ENCODE results near the gene ATG10.

The ATG10 gene

DNA sequence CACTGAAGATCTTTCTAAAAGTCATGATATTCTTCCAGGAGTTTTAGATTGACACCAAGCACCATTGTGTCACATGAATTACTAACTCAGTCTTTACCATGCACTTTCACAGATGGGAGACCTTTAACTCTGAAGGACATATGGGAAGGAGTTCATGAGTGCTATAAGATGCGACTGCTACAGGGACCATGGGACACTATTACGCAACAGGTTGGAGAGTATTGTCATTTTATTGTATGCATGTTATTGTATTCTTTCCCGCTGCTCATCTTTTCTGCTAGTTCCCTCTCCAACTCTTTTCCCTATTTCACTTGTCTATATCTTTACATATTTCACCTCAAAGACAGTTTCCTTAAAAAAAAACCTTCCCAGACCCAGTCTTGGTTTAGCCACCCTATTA lies 206.6 kb downstream of the ATG10 start:
- in situ Hi-C loops (cut with MboI; ENCODE audit: low pct_unique_long_range_greater_than_20kb, low sequenced_read_pairs): no loop called here
- DNase-seq: no peak

- no peak for DNase-seq
- in situ Hi-C loops (cut with MboI; ENCODE audit: low pct_unique_long_range_greater_than_20kb, low sequenced_read_pairs): no loop called here
Observed at GRCh38 chr5:82182662-82183061, 210.8 kb downstream of the ATG10 start.

- peak; percentile 16 for DNase-seq
- in situ Hi-C loops (cut with MboI; ENCODE audit: low pct_unique_long_range_greater_than_20kb, low sequenced_read_pairs): no loop called here
Observed at GRCh38 chr5:82183828-82184227, 212.0 kb downstream of the ATG10 start.

DNA sequence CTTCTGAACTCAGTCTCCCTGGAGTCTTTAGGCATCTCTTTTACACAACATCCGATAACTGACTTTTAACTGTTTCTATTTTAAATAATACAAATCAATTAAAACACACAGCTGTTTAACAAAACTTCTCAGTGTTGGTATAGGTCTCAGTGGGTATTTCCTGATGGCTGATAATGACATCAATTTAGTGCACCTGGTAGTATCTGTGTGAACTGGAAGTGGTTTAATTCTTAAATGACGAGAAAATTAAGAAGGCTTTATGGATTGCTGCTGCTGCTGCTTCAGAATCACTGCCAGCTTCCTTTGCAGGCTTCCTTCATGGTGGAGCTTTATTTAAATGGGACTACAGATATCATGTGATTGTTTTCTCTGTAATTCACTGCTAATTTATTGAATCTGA lies 214.0 kb downstream of the ATG10 start:
- no peak for DNase-seq
- in situ Hi-C loops (cut with MboI; ENCODE audit: low pct_unique_long_range_greater_than_20kb, low sequenced_read_pairs): no loop called here

GRCh38 chr5:82197550-82197949 lies 225.7 kb downstream of the ATG10 start:
- DNase-seq: no peak
- in situ Hi-C loops (cut with MboI; ENCODE audit: low pct_unique_long_range_greater_than_20kb, low sequenced_read_pairs): no loop called here

DNA sequence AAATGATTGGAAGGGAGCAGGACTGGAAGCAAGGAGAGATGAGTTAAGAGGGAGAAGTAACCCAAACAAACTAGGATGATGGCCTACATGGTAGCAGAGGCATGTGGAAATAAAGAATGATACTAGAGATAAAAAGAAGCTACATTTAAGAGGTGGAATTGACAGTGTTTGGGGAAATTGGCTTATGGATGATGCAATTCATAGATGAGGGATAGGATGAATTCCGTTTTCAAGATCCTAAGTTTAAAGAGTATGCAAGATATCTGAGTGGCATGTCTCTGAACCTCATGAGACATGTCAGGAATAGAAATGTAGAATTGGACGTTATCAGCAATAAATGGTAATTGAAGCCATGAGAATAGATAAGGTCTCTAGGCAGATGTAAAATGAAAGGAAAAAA lies 232.7 kb downstream of the ATG10 start:
- in situ Hi-C loops (cut with MboI; ENCODE audit: low pct_unique_long_range_greater_than_20kb, low sequenced_read_pairs): no loop called here
- no peak for DNase-seq

DNA sequence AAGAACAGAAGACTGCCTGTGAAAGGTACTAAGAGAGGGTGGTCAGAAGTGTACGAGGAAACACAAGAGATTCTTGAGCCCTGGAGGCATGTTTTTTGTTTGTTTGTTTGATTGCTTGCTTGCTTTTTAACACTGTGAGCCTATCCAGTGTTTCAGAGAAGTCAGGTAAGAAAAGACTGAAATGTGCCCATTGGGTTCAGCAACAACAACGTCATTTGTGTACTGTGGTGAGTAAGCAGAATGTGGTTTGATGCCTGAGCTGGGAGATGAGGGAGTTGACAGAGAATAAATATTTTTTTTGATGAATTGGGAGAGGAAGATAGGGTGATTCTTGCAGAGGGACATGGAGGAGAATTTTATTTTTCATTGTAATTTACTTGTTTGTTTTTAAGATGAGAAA lies 233.2 kb downstream of the ATG10 start:
- in situ Hi-C loops (cut with MboI; ENCODE audit: low pct_unique_long_range_greater_than_20kb, low sequenced_read_pairs): no loop called here
- DNase-seq: no peak

- no peak for DNase-seq
- in situ Hi-C loops (cut with MboI; ENCODE audit: low pct_unique_long_range_greater_than_20kb, low sequenced_read_pairs): no loop called here
Observed at GRCh38 chr5:82208371-82208770, 236.5 kb downstream of the ATG10 start.

DNA sequence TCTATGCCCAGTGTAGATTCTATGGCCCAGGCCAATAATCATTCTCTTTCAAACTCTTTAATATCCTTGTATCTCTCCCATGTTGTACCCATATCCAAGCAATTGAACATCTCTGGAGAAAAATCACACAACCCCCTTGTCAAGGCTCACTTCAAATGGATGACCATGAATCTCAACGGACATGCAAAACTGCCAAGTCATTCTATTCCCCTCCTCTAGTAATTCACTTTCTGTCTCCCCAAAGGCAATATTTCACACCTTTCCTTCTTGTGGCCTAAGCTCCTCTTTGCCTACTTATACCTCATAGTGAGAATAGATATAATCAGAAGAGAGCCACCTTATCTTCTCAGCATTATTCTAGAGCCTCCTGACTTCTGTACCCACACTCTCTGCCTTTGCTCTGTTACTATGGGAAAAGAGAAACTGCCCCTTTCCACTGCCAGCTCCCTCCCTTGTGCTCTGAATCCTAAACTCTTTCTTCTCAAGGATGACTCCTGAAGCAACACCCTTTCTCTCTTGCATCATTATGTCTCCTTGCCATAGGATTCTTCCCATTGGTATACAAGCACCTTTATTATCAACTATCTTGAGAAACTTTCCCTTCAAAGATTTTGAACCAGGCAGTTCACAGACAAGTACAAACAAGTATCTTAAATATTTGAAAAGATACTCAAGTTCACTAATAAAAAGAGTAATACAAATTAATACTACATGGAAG lies 240.2 kb downstream of the ATG10 start:
- DNase-seq: no peak
- in situ Hi-C loops (cut with MboI; ENCODE audit: low pct_unique_long_range_greater_than_20kb, low sequenced_read_pairs): no loop called here

- no peak for DNase-seq
- in situ Hi-C loops (cut with MboI; ENCODE audit: low pct_unique_long_range_greater_than_20kb, low sequenced_read_pairs): no loop called here
Observed at GRCh38 chr5:82217917-82218316, 246.1 kb downstream of the ATG10 start.

GRCh38 chr5:82218374-82219156 lies 246.7 kb downstream of the ATG10 start:
- in situ Hi-C loops (cut with MboI; ENCODE audit: low pct_unique_long_range_greater_than_20kb, low sequenced_read_pairs): no loop called here
- DNase-seq: no peak

- no peak for DNase-seq
- in situ Hi-C loops (cut with MboI; ENCODE audit: low pct_unique_long_range_greater_than_20kb, low sequenced_read_pairs): no loop called here
Observed at GRCh38 chr5:82221020-82221419, 249.2 kb downstream of the ATG10 start.

DNA sequence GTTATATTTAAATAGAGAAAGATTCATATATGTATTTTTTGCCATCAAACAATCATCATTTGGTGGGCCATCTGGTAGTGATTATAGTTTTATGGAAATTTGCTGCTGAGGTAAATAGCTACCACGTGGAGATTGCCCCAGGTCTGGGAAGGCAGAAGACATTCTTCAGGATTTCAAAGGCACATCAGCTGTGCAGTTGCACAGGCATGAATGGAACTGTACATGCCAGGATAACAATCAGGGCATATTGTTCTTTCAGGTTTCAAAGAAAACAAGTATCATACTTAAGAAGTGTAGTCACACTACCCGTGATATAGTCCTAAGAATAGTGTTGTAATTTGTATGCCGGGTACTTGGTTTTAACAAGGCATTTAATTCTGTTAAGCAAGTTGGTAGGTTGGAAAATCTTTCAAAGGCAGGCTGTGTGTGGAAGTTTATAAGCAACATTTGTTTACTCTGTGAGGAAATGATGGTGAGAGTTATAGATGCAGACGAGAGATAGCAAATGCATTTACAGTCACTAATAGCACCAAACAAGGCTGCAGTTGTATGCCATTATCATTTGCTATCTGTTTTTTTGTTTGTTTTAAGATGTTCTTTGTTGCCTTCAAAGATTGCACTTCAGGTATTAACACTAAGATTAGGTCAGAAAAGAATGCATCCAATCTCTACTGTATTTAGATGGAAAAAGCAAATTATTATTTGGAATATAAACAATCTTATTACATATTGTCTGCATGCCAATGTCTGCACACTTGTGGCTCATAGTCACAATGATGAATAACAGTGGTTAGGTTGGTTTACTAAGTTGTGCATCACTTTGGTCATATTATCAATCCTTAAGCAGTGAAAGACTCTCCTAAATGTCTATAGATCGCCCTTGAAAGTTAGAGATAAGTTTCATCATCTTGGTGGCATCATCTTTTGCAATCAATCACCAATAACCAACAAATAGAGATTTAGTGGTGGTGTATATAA lies 251.1 kb downstream of the ATG10 start:
- DNase-seq: no peak
- in situ Hi-C loops (cut with MboI; ENCODE audit: low pct_unique_long_range_greater_than_20kb, low sequenced_read_pairs): no loop called here

DNA sequence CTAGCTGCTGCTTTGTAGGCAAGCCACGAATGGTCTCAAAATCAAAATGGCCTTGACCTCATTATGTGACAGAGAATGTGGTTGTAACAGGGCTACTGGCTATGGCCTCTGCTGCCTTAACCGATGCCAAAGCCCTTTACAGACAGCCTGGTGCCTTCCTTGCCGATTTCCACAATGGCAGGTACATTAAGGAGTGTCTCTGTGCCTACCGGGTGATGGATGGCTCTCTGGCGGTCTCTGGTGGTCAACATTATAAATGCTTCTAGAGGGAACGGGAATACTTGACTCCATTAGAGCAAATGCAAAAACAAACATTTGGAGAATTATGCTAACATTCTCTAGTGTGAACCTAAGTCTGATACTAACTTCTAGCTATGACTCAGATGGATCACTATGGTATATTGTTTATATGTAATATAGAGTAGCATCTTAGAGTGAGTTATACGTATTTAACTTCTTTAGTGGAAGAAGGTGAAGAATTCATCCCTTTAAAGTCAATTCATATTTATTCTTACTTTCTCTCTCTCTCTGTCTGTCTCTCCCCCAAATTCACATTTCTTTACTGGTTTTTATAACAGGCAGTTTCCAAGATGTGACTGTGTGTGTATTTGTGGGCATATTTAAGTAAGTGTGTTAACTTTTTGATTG lies 253.8 kb downstream of the ATG10 start:
- in situ Hi-C loops (cut with MboI; ENCODE audit: low pct_unique_long_range_greater_than_20kb, low sequenced_read_pairs): no loop called here
- DNase-seq: peak; percentile 80

- in situ Hi-C loops (cut with MboI; ENCODE audit: low pct_unique_long_range_greater_than_20kb, low sequenced_read_pairs): no loop called here
- DNase-seq: no peak
Observed at GRCh38 chr5:82234885-82235284, 263.1 kb downstream of the ATG10 start.

- in situ Hi-C loops (cut with MboI; ENCODE audit: low pct_unique_long_range_greater_than_20kb, low sequenced_read_pairs): no loop called here
- DNase-seq: no peak
Observed at GRCh38 chr5:82244151-82244550, 272.3 kb downstream of the ATG10 start.

- DNase-seq: no peak
- in situ Hi-C loops (cut with MboI; ENCODE audit: low pct_unique_long_range_greater_than_20kb, low sequenced_read_pairs): no loop called here
Observed at GRCh38 chr5:82244854-82245635, 273.2 kb downstream of the ATG10 start.

DNA sequence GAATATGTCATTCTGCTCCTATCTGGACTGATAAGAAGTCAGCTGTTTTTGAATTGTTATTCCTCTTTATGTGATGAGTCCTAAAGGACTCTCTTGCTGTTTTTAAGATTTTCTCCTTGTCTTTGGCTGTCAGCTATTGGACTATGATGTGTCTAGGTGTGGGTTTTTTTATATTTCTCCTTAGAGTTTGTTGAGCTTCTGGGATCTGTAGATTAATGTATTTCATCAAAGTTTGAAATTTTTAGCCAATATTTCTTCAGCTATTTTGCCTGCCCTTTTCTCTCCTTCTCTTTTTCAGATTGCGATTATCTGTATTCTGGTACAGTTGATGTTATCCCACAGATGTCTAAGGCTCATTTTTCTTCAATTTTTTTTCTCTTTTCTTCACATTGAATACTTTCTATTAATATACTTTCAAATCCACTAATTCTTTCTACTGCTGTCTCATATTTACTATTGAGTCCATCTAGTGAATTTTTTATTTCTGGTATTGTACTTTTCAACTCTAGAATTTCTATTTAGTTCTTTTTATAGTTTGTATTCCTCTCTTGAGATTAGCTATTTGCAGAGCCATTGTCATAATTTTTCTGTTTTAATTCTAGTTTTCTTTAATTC lies 275.2 kb downstream of the ATG10 start:
- in situ Hi-C loops (cut with MboI; ENCODE audit: low pct_unique_long_range_greater_than_20kb, low sequenced_read_pairs): no loop called here
- peak; percentile 12 for DNase-seq

Data from KBM-7 (cell line).